Neuron (in vitro differentiated cells): ENCODE results near the gene RADX.
"Not testable (repeated sequence)": the region's sequence is repeated elsewhere in the genome, so short reads cannot be mapped to it uniquely, and the experiment has no call there.

Source experiments
- H2AFZ ChIP-seq: one replicate; pipeline ENCODE4 v1.6.1; 2013; ENCODE audit warnings: low read depth, mild to moderate bottlenecking, inconsistent platforms, low read length, moderate library complexity
- H3K27me3 ChIP-seq: one replicate; pipeline ENCODE4 v1.6.1; 2013; ENCODE audit warnings: low read length; ENCODE audit not compliant: insufficient read depth
- H3K36me3 ChIP-seq: one replicate; pipeline ENCODE4 v1.6.1; 2013; ENCODE audit warnings: low read length; ENCODE audit not compliant: insufficient read depth
- H3K4me1 ChIP-seq: one replicate; pipeline ENCODE4 v1.6.1; 2013; ENCODE audit warnings: low read length; ENCODE audit not compliant: insufficient read depth
- H3K4me3 ChIP-seq: 2 replicates; pipeline ENCODE4 v1.5.1; 2013; ENCODE audit warnings: mild to moderate bottlenecking, low read length, moderate library complexity
- H3K9me3 ChIP-seq: one replicate; pipeline ENCODE4 v1.6.1; 2013; ENCODE audit warnings: low read length

Gene RADX

DNA sequence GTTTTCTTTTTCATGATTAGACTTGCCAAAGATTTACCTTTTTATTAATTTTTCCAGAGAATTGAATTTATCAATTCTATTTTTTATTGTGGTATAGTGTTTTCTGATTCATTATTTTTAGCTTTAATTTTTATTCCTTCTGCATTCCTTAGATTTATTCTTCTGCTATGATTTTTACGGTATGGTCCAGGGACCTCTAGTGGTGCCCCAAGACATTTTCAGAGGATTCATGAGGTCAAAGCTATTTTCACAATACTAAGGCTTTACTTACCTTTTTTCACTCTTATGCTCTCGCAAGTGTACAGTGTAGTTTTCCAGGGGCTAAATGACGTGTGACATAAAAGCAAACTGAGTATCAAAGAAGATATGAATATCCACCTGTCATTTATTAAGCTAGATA is 8.0 kb downstream of the RADX start:
- Histone ChIP-seq H3K36me3 (no peaks in the 10 kb centered on the region), H2AFZ (no peak overlapping the region), H3K4me1 (no peaks in the 10 kb centered on the region), H3K27me3 (peaks cover 3% of the 10 kb centered on the region), H3K9me3 (no peaks in the 10 kb centered on the region), H3K4me3 (no peak overlapping the region)

DNA sequence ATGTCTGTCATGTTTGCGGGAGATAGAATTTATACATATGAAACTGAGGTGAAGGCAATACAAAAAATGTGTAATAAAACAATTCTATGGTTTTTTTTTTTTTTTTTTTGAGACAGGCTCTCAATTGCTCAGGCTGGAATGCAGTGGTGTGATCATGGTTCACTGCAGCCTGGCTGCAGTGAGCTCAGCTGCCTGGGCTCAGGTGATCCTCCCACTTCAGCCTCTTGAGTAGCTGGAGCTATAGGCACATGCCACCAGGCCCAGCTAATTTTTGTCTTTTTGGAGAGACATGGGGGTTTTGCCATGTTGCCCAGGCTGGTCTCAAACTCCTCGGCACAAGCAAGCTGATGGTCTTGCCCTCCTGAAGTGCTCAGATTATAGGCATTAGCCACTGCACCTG is 10.1 kb downstream of the RADX start:
- H3K4me3 ChIP-seq, result no peak overlapping the region
- H3K4me1 ChIP-seq, result no peaks in the 10 kb centered on the region
- no peaks in the 10 kb centered on the region for H3K36me3 ChIP-seq
- no peaks in the 10 kb centered on the region for H3K9me3 ChIP-seq
- peaks cover 3% of the 10 kb centered on the region for H3K27me3 ChIP-seq
- no peak overlapping the region for H2AFZ ChIP-seq

DNA sequence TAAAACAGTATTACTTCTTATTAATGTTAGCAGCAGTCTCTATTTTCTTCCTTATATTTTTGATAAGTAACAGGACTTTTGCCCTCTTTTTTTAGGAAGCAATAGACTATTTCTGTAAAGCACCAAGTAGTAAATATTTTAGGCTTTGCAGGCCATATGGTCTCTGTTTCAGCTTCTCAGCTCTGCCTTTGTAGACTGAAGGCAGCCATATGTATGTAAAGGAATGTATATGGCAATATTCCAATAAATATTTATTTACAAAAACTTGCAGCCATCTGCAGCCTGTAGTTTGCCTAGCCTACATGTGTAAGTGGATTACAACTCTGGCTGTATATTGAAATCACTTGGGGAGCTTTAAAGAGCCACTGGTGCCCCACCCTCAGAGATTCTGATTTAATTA is 15.0 kb downstream of the RADX start:
- Histone ChIP-seq H2AFZ (no peak overlapping the region), H3K4me1 (no peaks in the 10 kb centered on the region), H3K4me3 (no peak overlapping the region), H3K36me3 (no peaks in the 10 kb centered on the region), H3K9me3 (no peaks in the 10 kb centered on the region), H3K27me3 (no peaks in the 10 kb centered on the region)

GRCh38 chrX:106631615-106632014 is 19.8 kb downstream of the RADX start:
- H3K4me3 ChIP-seq, result no peak overlapping the region
- no peaks in the 10 kb centered on the region for H3K36me3 ChIP-seq
- no peaks in the 10 kb centered on the region for H3K27me3 ChIP-seq
- peaks cover 2% of the 10 kb centered on the region for H3K4me1 ChIP-seq
- H2AFZ ChIP-seq, result no peak overlapping the region
- H3K9me3 ChIP-seq, result no peaks in the 10 kb centered on the region

DNA sequence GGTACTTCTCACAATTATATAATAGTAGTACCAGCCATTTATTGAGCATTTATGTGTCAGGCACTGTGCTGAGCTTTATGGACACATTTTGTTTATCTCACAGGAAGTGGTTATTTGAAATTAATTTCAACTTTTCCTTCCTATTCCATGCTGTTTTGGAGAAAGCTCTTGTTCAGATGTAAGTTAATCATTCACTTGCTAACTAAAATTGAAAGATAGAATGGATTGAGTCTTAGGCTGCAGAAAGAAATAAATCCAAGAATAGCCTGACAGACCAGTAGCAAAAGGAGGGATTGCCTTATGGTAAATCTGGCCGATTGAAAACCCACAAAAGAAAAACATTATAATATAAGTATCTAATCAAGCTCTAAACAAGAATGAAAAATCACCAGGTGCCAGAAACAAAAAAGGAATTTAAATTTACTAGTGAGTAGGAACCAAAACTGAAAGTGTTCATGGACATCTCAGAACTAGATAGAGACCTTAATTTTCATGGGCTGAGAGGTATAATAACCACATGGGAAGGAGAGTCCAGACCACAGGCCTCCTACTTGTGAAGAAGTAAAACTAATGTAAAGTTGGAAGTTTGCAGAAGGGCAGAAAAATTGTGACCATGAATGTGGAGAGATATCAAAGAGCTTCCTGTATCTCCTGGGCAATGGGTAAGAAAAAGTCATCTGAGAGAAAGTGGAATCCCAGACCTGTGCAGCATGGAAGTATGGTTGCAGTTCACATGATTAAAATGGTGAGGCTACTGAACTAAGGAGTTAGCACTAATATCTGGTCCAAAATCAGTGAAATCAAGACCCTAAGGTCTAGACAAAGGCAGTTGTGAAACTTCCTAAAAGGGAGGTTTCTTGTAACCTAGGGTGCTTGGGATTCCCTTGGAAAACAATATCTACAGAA is 38.0 kb downstream of the RADX start:
- Histone ChIP-seq H3K9me3 (no peaks in the 10 kb centered on the region), H2AFZ (no peak overlapping the region), H3K27me3 (no peaks in the 10 kb centered on the region), H3K4me1 (no peaks in the 10 kb centered on the region), H3K4me3 (no peak overlapping the region), H3K36me3 (no peaks in the 10 kb centered on the region)

- not testable (repeated sequence) for H2AFZ ChIP-seq, H3K4me3 ChIP-seq, H3K4me1 ChIP-seq, H3K27me3 ChIP-seq, H3K36me3 ChIP-seq, H3K9me3 ChIP-seq
These were observed 41.8 kb downstream of the RADX start for GRCh38 chrX:106653625-106654024.

- H3K4me3 ChIP-seq, result no peak overlapping the region
- H2AFZ ChIP-seq, result no peak overlapping the region
- no peaks in the 10 kb centered on the region for H3K36me3 ChIP-seq
- H3K4me1 ChIP-seq, result no peaks in the 10 kb centered on the region
- H3K9me3 ChIP-seq, result no peaks in the 10 kb centered on the region
- H3K27me3 ChIP-seq, result no peaks in the 10 kb centered on the region
These were observed 58.9 kb downstream of the RADX start for GRCh38 chrX:106670631-106671030.

DNA sequence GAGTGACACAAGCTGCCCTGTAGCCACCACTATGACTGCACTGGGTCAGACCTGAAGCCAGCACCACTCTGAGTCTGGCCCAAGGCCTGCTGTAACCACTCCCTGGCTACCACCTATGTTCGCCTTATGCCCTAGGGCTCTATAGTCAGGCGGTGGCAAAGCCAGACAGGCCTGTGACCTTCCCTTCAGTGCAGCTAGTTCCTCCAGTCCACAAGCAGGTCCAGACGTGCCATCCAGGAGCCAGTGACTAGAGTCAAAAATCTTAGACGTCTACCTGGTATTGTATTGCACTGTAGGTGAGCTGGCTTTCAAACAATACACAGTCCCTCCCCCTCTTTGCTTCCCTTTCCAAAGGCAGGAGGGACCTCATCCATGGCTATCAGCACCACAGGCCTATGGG is 60.7 kb downstream of the RADX start:
- H3K4me1 ChIP-seq, result no peaks in the 10 kb centered on the region
- no peaks in the 10 kb centered on the region for H3K36me3 ChIP-seq
- no peaks in the 10 kb centered on the region for H3K27me3 ChIP-seq
- no peak overlapping the region for H2AFZ ChIP-seq
- no peaks in the 10 kb centered on the region for H3K9me3 ChIP-seq
- H3K4me3 ChIP-seq, result no peak overlapping the region

- Histone ChIP-seq H2AFZ (no peak overlapping the region), H3K27me3 (no peaks in the 10 kb centered on the region), H3K4me3 (no peak overlapping the region), H3K4me1 (no peaks in the 10 kb centered on the region), H3K36me3 (no peaks in the 10 kb centered on the region), H3K9me3 (no peaks in the 10 kb centered on the region)
These were observed 68.9 kb downstream of the RADX start for GRCh38 chrX:106680716-106681115.

- H3K36me3 ChIP-seq, result no peaks in the 10 kb centered on the region
- no peak overlapping the region for H3K4me3 ChIP-seq
- H2AFZ ChIP-seq, result no peak overlapping the region
- H3K27me3 ChIP-seq, result no peaks in the 10 kb centered on the region
- no peaks in the 10 kb centered on the region for H3K9me3 ChIP-seq
- no peaks in the 10 kb centered on the region for H3K4me1 ChIP-seq
These were observed 72.4 kb downstream of the RADX start for GRCh38 chrX:106684207-106684606.

DNA sequence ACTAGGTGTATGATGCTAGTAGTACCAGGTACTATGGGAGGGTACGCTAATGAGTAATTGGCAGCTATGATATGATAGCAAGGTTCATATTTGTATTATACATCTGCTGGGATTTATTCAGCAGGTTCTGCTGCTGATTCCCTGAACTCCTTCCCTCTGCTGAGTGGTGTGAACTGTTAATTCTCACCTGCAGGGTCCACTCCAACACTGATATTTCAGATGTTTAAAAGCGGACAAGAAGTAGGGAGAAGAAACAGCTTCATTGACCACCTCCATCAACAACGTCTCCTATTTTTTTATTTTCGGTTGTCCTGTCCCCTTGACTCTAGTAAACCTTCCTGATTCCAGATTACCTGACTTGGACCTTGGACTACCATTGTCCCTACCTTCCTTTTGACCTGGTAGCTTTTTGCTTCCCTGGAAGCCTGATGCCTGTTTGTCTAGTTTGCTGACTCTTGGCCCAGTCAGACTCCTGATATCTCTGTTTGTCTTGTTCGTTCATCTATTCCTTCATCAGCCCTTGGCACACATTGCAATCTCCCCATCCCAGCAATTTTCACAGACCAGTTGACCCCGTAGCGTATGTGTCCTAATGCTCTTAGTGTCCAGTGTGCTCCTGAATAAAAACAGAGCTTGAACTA is 80.8 kb downstream of the RADX start:
- Histone ChIP-seq H2AFZ (no peak overlapping the region), H3K36me3 (no peaks in the 10 kb centered on the region), H3K27me3 (no peaks in the 10 kb centered on the region), H3K4me1 (no peaks in the 10 kb centered on the region), H3K4me3 (no peak overlapping the region), H3K9me3 (no peaks in the 10 kb centered on the region)

GRCh38 chrX:106696502-106696901 is 84.7 kb downstream of the RADX start:
- Histone ChIP-seq H3K4me3 (no peak overlapping the region), H3K4me1 (no peaks in the 10 kb centered on the region), H2AFZ (no peak overlapping the region), H3K27me3 (no peaks in the 10 kb centered on the region), H3K9me3 (no peaks in the 10 kb centered on the region), H3K36me3 (no peaks in the 10 kb centered on the region)

- H3K27me3 ChIP-seq, result no peaks in the 10 kb centered on the region
- no peaks in the 10 kb centered on the region for H3K9me3 ChIP-seq
- H3K4me1 ChIP-seq, result no peaks in the 10 kb centered on the region
- H2AFZ ChIP-seq, result no peak overlapping the region
- no peak overlapping the region for H3K4me3 ChIP-seq
- H3K36me3 ChIP-seq, result no peaks in the 10 kb centered on the region
These were observed 86.9 kb downstream of the RADX start for GRCh38 chrX:106698693-106699092.
